ENCODE data around the gene SLC13A3. TPM values are rescaled to one million over a fixed set of nuclear protein-coding genes. Genes with fewer than 3 reads are reported as not detected.

Gene SLC13A3
- total RNA-seq, 3 donors from 2014 or later: 0.27 to 0.54 TPM; not detected in 1

GRCh38 chr20:46550461-46550860 lies 100.8 kb downstream of the SLC13A3 start, which contains the start of gene OCSTAMP:
Gene OCSTAMP (minus strand): TSS chr20:46550654. CDS start chr20:46550560, 94 bp downstream.
- intact Hi-C loops (cut with DNase I, micrococcal nuclease): no loop called here
- peak; percentile 12 for ATAC-seq
- no peaks in the 10 kb centered on the region for H3K36me3 ChIP-seq (ENCODE audit: low read depth)
- no peak for DNase-seq
- no peak within 1 kb of the TSS for H3K4me3 ChIP-seq
- no peaks in the 10 kb centered on the region for H3K9me3 ChIP-seq
- TF ChIP-seq CTCF (IDR thresholded peaks at IDR 0.05): no peak
- H3K4me1 ChIP-seq (ENCODE audit: low read depth): no peaks in the 10 kb centered on the region

- Histone ChIP-seq H3K36me3 (ENCODE audit: low read depth) (no peaks in the 10 kb centered on the region), H3K9me3 (no peaks in the 10 kb centered on the region), H3K4me3 (no peak overlapping the region), H3K4me1 (ENCODE audit: low read depth) (no peaks in the 10 kb centered on the region)
- ATAC-seq: no peak
- no peak for TF ChIP-seq CTCF (IDR thresholded peaks at IDR 0.05)
- intact Hi-C loops (cut with DNase I, micrococcal nuclease): no loop called here
- no peak for DNase-seq
Measured at GRCh38 chr20:46549188-46549972, 101.9 kb downstream of the SLC13A3 start.

GRCh38 chr20:46548688-46549087 lies 102.6 kb downstream of the SLC13A3 start:
- H3K4me3 ChIP-seq: no peak overlapping the region
- TF ChIP-seq CTCF (IDR thresholded peaks at IDR 0.05): no peak
- ATAC-seq (no peak), DNase-seq (no peak)
- H3K9me3 ChIP-seq: no peaks in the 10 kb centered on the region
- no peaks in the 10 kb centered on the region for H3K4me1 ChIP-seq (ENCODE audit: low read depth)
- intact Hi-C loops (cut with DNase I, micrococcal nuclease): no loop called here
- H3K36me3 ChIP-seq (ENCODE audit: low read depth): no peaks in the 10 kb centered on the region

GRCh38 chr20:46547995-46548394 lies 103.3 kb downstream of the SLC13A3 start:
- DNase-seq: no peak
- no peak for ATAC-seq
- no peak for TF ChIP-seq CTCF (IDR thresholded peaks at IDR 0.05)
- intact Hi-C loops (cut with DNase I, micrococcal nuclease): no loop called here
- Histone ChIP-seq H3K36me3 (ENCODE audit: low read depth) (no peaks in the 10 kb centered on the region), H3K4me3 (no peak overlapping the region), H3K4me1 (ENCODE audit: low read depth) (no peaks in the 10 kb centered on the region), H3K9me3 (no peaks in the 10 kb centered on the region)

DNA sequence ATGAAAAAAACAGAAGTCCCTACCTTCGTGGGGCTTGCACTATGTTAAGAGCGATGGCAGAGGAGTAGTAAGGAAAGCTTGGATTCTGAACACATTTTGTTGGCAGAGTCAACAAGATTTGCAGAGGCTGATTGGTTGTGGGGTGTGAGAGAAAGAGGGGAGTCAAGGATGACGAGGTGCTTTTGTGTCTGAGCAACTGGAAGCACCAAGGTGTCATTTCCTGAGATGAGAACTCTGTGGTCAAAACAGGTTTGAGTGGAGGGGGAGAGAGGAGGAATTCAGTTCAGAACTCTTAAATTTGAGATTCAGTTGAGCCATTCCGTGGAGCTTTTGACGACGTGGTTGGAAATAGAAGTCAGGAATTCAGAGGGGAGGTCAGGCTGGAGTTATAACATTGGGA lies 104.3 kb downstream of the SLC13A3 start:
- H3K36me3 ChIP-seq (ENCODE audit: low read depth): no peaks in the 10 kb centered on the region
- ATAC-seq (no peak), DNase-seq (no peak)
- no peaks in the 10 kb centered on the region for H3K4me1 ChIP-seq (ENCODE audit: low read depth)
- no peaks in the 10 kb centered on the region for H3K9me3 ChIP-seq
- no peak overlapping the region for H3K4me3 ChIP-seq
- intact Hi-C loops (cut with DNase I, micrococcal nuclease): no loop called here
- no peak for TF ChIP-seq CTCF (IDR thresholded peaks at IDR 0.05)

All from mucosa of descending colon (tissue), 3 donors.